Stimulated activated naive CD8-positive, alpha-beta T cell treated with anti-CD3 and anti-CD28 coated beads, Interleukin-15, Interleukin-2, amounts not matched to agents 100 ng/mL and 50 ng/mL, for 24 hours (primary cell): Measurements from ENCODE around the gene R3HDM1.
"Not testable (repeated sequence)": the region's sequence is repeated elsewhere in the genome, so short reads cannot be mapped to it uniquely, and the experiment has no call there.

Experiments
- H3K27ac Mint-ChIP-seq: one replicate; pipeline ENCODE4 v1.8.0; 2021; ENCODE audit warnings: mild to moderate bottlenecking, mixed read lengths
- H3K27me3 Mint-ChIP-seq: one replicate; pipeline ENCODE4 v1.8.0; 2021; ENCODE audit warnings: mixed read lengths
- H3K36me3 Mint-ChIP-seq: one replicate; pipeline ENCODE4 v1.8.0; 2021; ENCODE audit warnings: low read depth, mixed read lengths
- H3K4me1 Mint-ChIP-seq: one replicate; pipeline ENCODE4 v1.8.0; 2021; ENCODE audit warnings: low read depth, mixed read lengths
- H3K4me3 Mint-ChIP-seq: one replicate; pipeline ENCODE4 v1.8.0; 2021; ENCODE audit warnings: mild to moderate bottlenecking, mixed read lengths
- H3K9me3 Mint-ChIP-seq: one replicate; pipeline ENCODE4 v1.8.0; 2021; ENCODE audit warnings: mixed read lengths

R3HDM1 gene

GRCh38 chr2:135603543-135603942 is 72.3 kb downstream of the R3HDM1 start:
- Mint-ChIP-seq H3K9me3 (no peaks in the 10 kb centered on the region), H3K4me1 (no peaks in the 10 kb centered on the region), H3K4me3 (no peak overlapping the region), H3K27me3 (no peaks in the 10 kb centered on the region), H3K36me3 (peaks cover 29% of the 10 kb centered on the region), H3K27ac (no peak overlapping the region)

- no peaks in the 10 kb centered on the region for H3K4me1 Mint-ChIP-seq
- no peak overlapping the region for H3K4me3 Mint-ChIP-seq
- H3K27me3 Mint-ChIP-seq: no peaks in the 10 kb centered on the region
- H3K9me3 Mint-ChIP-seq: no peaks in the 10 kb centered on the region
- H3K36me3 Mint-ChIP-seq: peaks cover 40% of the 10 kb centered on the region
- H3K27ac Mint-ChIP-seq: no peak overlapping the region
These were observed 76.3 kb downstream of the R3HDM1 start for GRCh38 chr2:135607561-135607960.

- H3K9me3 Mint-ChIP-seq: no peaks in the 10 kb centered on the region
- H3K4me3 Mint-ChIP-seq: no peak overlapping the region
- H3K27ac Mint-ChIP-seq: no peak overlapping the region
- H3K4me1 Mint-ChIP-seq: no peaks in the 10 kb centered on the region
- H3K27me3 Mint-ChIP-seq: no peaks in the 10 kb centered on the region
- peaks cover 23% of the 10 kb centered on the region for H3K36me3 Mint-ChIP-seq
These were observed 81.0 kb downstream of the R3HDM1 start for GRCh38 chr2:135612319-135612718.

GRCh38 chr2:135615404-135615803 is 84.1 kb downstream of the R3HDM1 start:
- Mint-ChIP-seq H3K36me3 (peaks cover 13% of the 10 kb centered on the region), H3K27ac (no peak overlapping the region), H3K27me3 (no peaks in the 10 kb centered on the region), H3K4me3 (no peak overlapping the region), H3K4me1 (no peaks in the 10 kb centered on the region), H3K9me3 (no peaks in the 10 kb centered on the region)

GRCh38 chr2:135617501-135618015 is 86.3 kb downstream of the R3HDM1 start:
- no peaks in the 10 kb centered on the region for H3K9me3 Mint-ChIP-seq
- H3K27ac Mint-ChIP-seq: no peak overlapping the region
- peaks cover 22% of the 10 kb centered on the region for H3K36me3 Mint-ChIP-seq
- H3K27me3 Mint-ChIP-seq: no peaks in the 10 kb centered on the region
- no peaks in the 10 kb centered on the region for H3K4me1 Mint-ChIP-seq
- H3K4me3 Mint-ChIP-seq: no peak overlapping the region

- no peaks in the 10 kb centered on the region for H3K4me1 Mint-ChIP-seq
- H3K27ac Mint-ChIP-seq: no peak overlapping the region
These were observed 88.9 kb downstream of the R3HDM1 start for GRCh38 chr2:135620198-135620597.

GRCh38 chr2:135629520-135629919 is 98.2 kb downstream of the R3HDM1 start:
- Mint-ChIP-seq H3K4me3 (no peak overlapping the region), H3K4me1 (no peaks in the 10 kb centered on the region), H3K27ac (no peak overlapping the region), H3K9me3 (no peaks in the 10 kb centered on the region), H3K36me3 (peaks cover 28% of the 10 kb centered on the region), H3K27me3 (no peaks in the 10 kb centered on the region)

More at GRCh38 chr2:135620198-135620597, 88.9 kb downstream of the R3HDM1 start:
- Mint-ChIP-seq H3K9me3 (no peaks in the 10 kb centered on the region), H3K36me3 (peaks cover 37% of the 10 kb centered on the region), H3K4me3 (no peak overlapping the region), H3K27me3 (no peaks in the 10 kb centered on the region)

- peaks cover 24% of the 10 kb centered on the region for H3K36me3 Mint-ChIP-seq
- not testable (repeated sequence) for H3K27ac Mint-ChIP-seq, H3K4me3 Mint-ChIP-seq, H3K4me1 Mint-ChIP-seq, H3K27me3 Mint-ChIP-seq, H3K9me3 Mint-ChIP-seq
These were observed 98.8 kb downstream of the R3HDM1 start for GRCh38 chr2:135630034-135630433.

- no peak overlapping the region for H3K27ac Mint-ChIP-seq
- H3K36me3 Mint-ChIP-seq: peaks cover 22% of the 10 kb centered on the region
- no peak overlapping the region for H3K4me3 Mint-ChIP-seq
- no peaks in the 10 kb centered on the region for H3K9me3 Mint-ChIP-seq
- H3K4me1 Mint-ChIP-seq: no peaks in the 10 kb centered on the region
- H3K27me3 Mint-ChIP-seq: no peaks in the 10 kb centered on the region
These were observed 99.2 kb downstream of the R3HDM1 start for GRCh38 chr2:135630488-135630887.

GRCh38 chr2:135633582-135633981 is 102.3 kb downstream of the R3HDM1 start:
- Mint-ChIP-seq H3K27me3 (no peaks in the 10 kb centered on the region), H3K9me3 (no peaks in the 10 kb centered on the region), H3K4me1 (peaks cover 12% of the 10 kb centered on the region), H3K4me3 (no peak overlapping the region), H3K36me3 (peaks cover 38% of the 10 kb centered on the region), H3K27ac (no peak overlapping the region)

- H3K9me3 Mint-ChIP-seq: no peaks in the 10 kb centered on the region
- peaks cover 12% of the 10 kb centered on the region for H3K4me1 Mint-ChIP-seq
- no peak overlapping the region for H3K4me3 Mint-ChIP-seq
- H3K27me3 Mint-ChIP-seq: no peaks in the 10 kb centered on the region
- peaks cover 44% of the 10 kb centered on the region for H3K36me3 Mint-ChIP-seq
- H3K27ac Mint-ChIP-seq: no peak overlapping the region
These were observed 104.0 kb downstream of the R3HDM1 start for GRCh38 chr2:135635212-135635835.

GRCh38 chr2:135636982-135637381 is 105.7 kb downstream of the R3HDM1 start:
- Mint-ChIP-seq H3K4me3 (no peak overlapping the region), H3K36me3 (peaks cover 53% of the 10 kb centered on the region), H3K4me1 (peaks cover 12% of the 10 kb centered on the region), H3K9me3 (no peaks in the 10 kb centered on the region), H3K27me3 (no peaks in the 10 kb centered on the region), H3K27ac (peak overlapping the region; percentile 71)

- no peaks in the 10 kb centered on the region for H3K9me3 Mint-ChIP-seq
- no peaks in the 10 kb centered on the region for H3K27me3 Mint-ChIP-seq
- H3K4me3 Mint-ChIP-seq: peak overlapping the region; percentile 9
- peak overlapping the region; percentile 71 for H3K27ac Mint-ChIP-seq
- H3K4me1 Mint-ChIP-seq: peaks cover 12% of the 10 kb centered on the region
- H3K36me3 Mint-ChIP-seq: peaks cover 52% of the 10 kb centered on the region
These were observed 106.3 kb downstream of the R3HDM1 start for GRCh38 chr2:135637456-135638087.

GRCh38 chr2:135638825-135639224 is 107.5 kb downstream of the R3HDM1 start:
- no peaks in the 10 kb centered on the region for H3K27me3 Mint-ChIP-seq
- no peak overlapping the region for H3K4me3 Mint-ChIP-seq
- no peaks in the 10 kb centered on the region for H3K9me3 Mint-ChIP-seq
- H3K27ac Mint-ChIP-seq: no peak overlapping the region
- peaks cover 51% of the 10 kb centered on the region for H3K36me3 Mint-ChIP-seq
- H3K4me1 Mint-ChIP-seq: peaks cover 12% of the 10 kb centered on the region

- peaks cover 12% of the 10 kb centered on the region for H3K4me1 Mint-ChIP-seq
- H3K4me3 Mint-ChIP-seq: no peak overlapping the region
- peaks cover 52% of the 10 kb centered on the region for H3K36me3 Mint-ChIP-seq
- H3K27ac Mint-ChIP-seq: no peak overlapping the region
- H3K9me3 Mint-ChIP-seq: no peaks in the 10 kb centered on the region
- no peaks in the 10 kb centered on the region for H3K27me3 Mint-ChIP-seq
These were observed 110.1 kb downstream of the R3HDM1 start for GRCh38 chr2:135641156-135642068.
